Measurements from ENCODE around the gene TIAM2. TPM values are rescaled to one million over a fixed set of nuclear protein-coding genes. Genes with fewer than 3 reads are reported as not detected.

TIAM2 gene
- total RNA-seq, 3 donors from 2014 or later (not counting 1 experiment from before 2014, with no cell fraction given) = 6.5 to 11.1 (median 8.7) TPM

- intact Hi-C loops (cut with micrococcal nuclease) = no loop called here
- H3K4me1 Mint-ChIP-seq = peaks cover 0 to 2% of the 10 kb centered on the region in 2 donors
- no peak overlapping the region for H3K27ac Mint-ChIP-seq
These were observed 131.8 kb downstream of the TIAM2 start for GRCh38 chr6:155126727-155127439.

GRCh38 chr6:155128977-155129376 lies 133.9 kb downstream of the TIAM2 start:
- 89% methylated on average over 4 of the region's 4 CpGs for WGBS (ENCODE audit: insufficient coverage)
- DNase-seq (no peak), ATAC-seq (no peak)
- Histone ChIP-seq H3K9me3 (ENCODE audit: control insufficient read depth, insufficient read depth, low read length) (no peaks in the 10 kb centered on the region), H3K27me3 (ENCODE audit: control insufficient read depth, insufficient read depth, low read length) (no peaks in the 10 kb centered on the region), H3K4me1 (ENCODE audit: control insufficient read depth, insufficient read depth, low read length) (no peaks in the 10 kb centered on the region), H3K27ac (ENCODE audit: low read length) (no peak overlapping the region), H3K36me3 (ENCODE audit: control insufficient read depth, insufficient read depth, low read length) (no peaks in the 10 kb centered on the region), H3K4me3 (ENCODE audit: low read length) (no peak overlapping the region)
- Mint-ChIP-seq H3K4me3 (no peak overlapping the region), H3K9me3 (no peaks in the 10 kb centered on the region), H3K36me3 (no peaks in the 10 kb centered on the region), H3K27me3 (ENCODE audit: low read depth in 2 of 2) (peaks cover 0 to 3% of the 10 kb centered on the region in 2 donors), H3K4me1 (no peaks in the 10 kb centered on the region), H3K27ac (no peak overlapping the region)
- TF ChIP-seq CTCF (IDR thresholded peaks at IDR 0.05) = no peak
- intact Hi-C loops (cut with micrococcal nuclease) = no loop called here

More at GRCh38 chr6:155126727-155127439, 131.8 kb downstream of the TIAM2 start:
- 79% methylated on average over 10 of the region's 10 CpGs for WGBS (ENCODE audit: insufficient coverage)
- Mint-ChIP-seq H3K4me3 (no peak overlapping the region), H3K27me3 (ENCODE audit: low read depth in 2 of 2) (peaks cover 3 to 10% of the 10 kb centered on the region in 2 donors), H3K9me3 (no peaks in the 10 kb centered on the region), H3K36me3 (no peaks in the 10 kb centered on the region)
- no peak for ATAC-seq
- no peaks in the 10 kb centered on the region for H3K36me3 ChIP-seq (ENCODE audit: control insufficient read depth, insufficient read depth, low read length)
- H3K4me3 ChIP-seq (ENCODE audit: low read length) = no peak overlapping the region
- H3K27ac ChIP-seq (ENCODE audit: low read length) = no peak overlapping the region
- no peaks in the 10 kb centered on the region for H3K9me3 ChIP-seq (ENCODE audit: control insufficient read depth, insufficient read depth, low read length)
- no peak for TF ChIP-seq CTCF (IDR thresholded peaks at IDR 0.05)
- no peaks in the 10 kb centered on the region for H3K27me3 ChIP-seq (ENCODE audit: control insufficient read depth, insufficient read depth, low read length)
- no peaks in the 10 kb centered on the region for H3K4me1 ChIP-seq (ENCODE audit: control insufficient read depth, insufficient read depth, low read length)
- no peak for DNase-seq

GRCh38 chr6:155129744-155130143 lies 134.6 kb downstream of the TIAM2 start:
- Histone ChIP-seq H3K27me3 (ENCODE audit: control insufficient read depth, insufficient read depth, low read length) (no peaks in the 10 kb centered on the region), H3K36me3 (ENCODE audit: control insufficient read depth, insufficient read depth, low read length) (no peaks in the 10 kb centered on the region), H3K27ac (ENCODE audit: low read length) (no peak overlapping the region), H3K9me3 (ENCODE audit: control insufficient read depth, insufficient read depth, low read length) (no peaks in the 10 kb centered on the region), H3K4me3 (ENCODE audit: low read length) (no peak overlapping the region), H3K4me1 (ENCODE audit: control insufficient read depth, insufficient read depth, low read length) (no peaks in the 10 kb centered on the region)
- no peaks in the 10 kb centered on the region for H3K36me3 Mint-ChIP-seq
- H3K4me1 Mint-ChIP-seq = no peaks in the 10 kb centered on the region
- H3K4me3 Mint-ChIP-seq = no peak overlapping the region
- no peaks in the 10 kb centered on the region for H3K9me3 Mint-ChIP-seq
- no peak for TF ChIP-seq CTCF (IDR thresholded peaks at IDR 0.05)
- WGBS (ENCODE audit: insufficient coverage) = 93% methylated on average over 14 of the region's 14 CpGs
- no peak for ATAC-seq
- no peak overlapping the region for H3K27ac Mint-ChIP-seq
- H3K27me3 Mint-ChIP-seq (ENCODE audit: low read depth in 2 of 2) = peaks cover 0 to 3% of the 10 kb centered on the region in 2 donors
- DNase-seq = no peak
- intact Hi-C loops (cut with micrococcal nuclease) = no loop called here
